Astrocyte (in vitro differentiated cells and primary cell): Measurements from ENCODE around the gene KCNJ12. TPM values are rescaled to one million over a fixed set of nuclear protein-coding genes. Genes with fewer than 3 reads are reported as not detected.

Experiments
- DNase-seq: peaks from one replicate; pipeline ENCODE4 v3.0.0-alpha.2; 2010; ENCODE audit warnings: low read depth
- FAIRE-seq: peaks from 2 replicates; lab custom pipeline; 2011; peaks lifted over from hg19 to GRCh38; lab: Jason Lieb, UNC
- H2AFZ ChIP-seq: 2 replicates; pipeline ENCODE4 v1.6.0; 2012; ENCODE audit warnings: low read depth, low read length, inconsistent platforms
- H3K27ac ChIP-seq: 2 replicates; pipeline ENCODE4 v1.5.1; 2011; ENCODE audit warnings: low read depth, low read length, inconsistent platforms
- H3K27me3 ChIP-seq: 2 replicates; pipeline ENCODE4 v1.6.0; 2011; ENCODE audit warnings: low read length, inconsistent platforms; ENCODE audit not compliant: insufficient read depth
- H3K36me3 ChIP-seq: 2 replicates; pipeline ENCODE4 v1.5.1; 2011; ENCODE audit warnings: low read length, inconsistent platforms; ENCODE audit not compliant: insufficient read depth
- H3K4me1 ChIP-seq: 2 replicates; pipeline ENCODE4 v1.5.1; 2011; ENCODE audit warnings: low read length, inconsistent platforms; ENCODE audit not compliant: insufficient read depth
- H3K4me2 ChIP-seq: 2 replicates; pipeline ENCODE4 v1.6.0; 2012; ENCODE audit warnings: low read length, inconsistent platforms
- H3K4me3 ChIP-seq: 2 replicates; pipeline ENCODE4 v1.5.1; 2011; ENCODE audit warnings: low read depth, mild to moderate bottlenecking, low read length, inconsistent platforms; ENCODE audit not compliant: insufficient read depth
- H3K79me2 ChIP-seq: 2 replicates; pipeline ENCODE4 v1.6.0; 2012; ENCODE audit warnings: mild to moderate bottlenecking, low read length, inconsistent platforms; ENCODE audit not compliant: insufficient read depth
- H3K9ac ChIP-seq: 2 replicates; pipeline ENCODE4 v1.6.0; 2012; ENCODE audit warnings: mild to moderate bottlenecking, low read length, inconsistent platforms
- H3K9me3 ChIP-seq: 2 replicates; pipeline ENCODE4 v1.5.1; 2012; ENCODE audit warnings: low read depth, mild to moderate bottlenecking, low read length, inconsistent platforms; ENCODE audit not compliant: insufficient read depth
- H4K20me1 ChIP-seq: 2 replicates; pipeline ENCODE4 v1.6.0; 2012; ENCODE audit warnings: low read length, inconsistent platforms; ENCODE audit not compliant: insufficient read depth
- H3K27ac Mint-ChIP-seq: one replicate; pipeline ENCODE4 v1.8.0; 2021; ENCODE audit warnings: mild to moderate bottlenecking, mixed read lengths; ENCODE audit not compliant: unreplicated experiment
- H3K27me3 Mint-ChIP-seq: one replicate; pipeline ENCODE4 v1.8.0; 2021; ENCODE audit warnings: low read depth, mixed read lengths; ENCODE audit not compliant: unreplicated experiment
- H3K36me3 Mint-ChIP-seq: one replicate; pipeline ENCODE4 v1.8.0; 2021; ENCODE audit warnings: low read depth, mixed read lengths; ENCODE audit not compliant: unreplicated experiment
- H3K4me1 Mint-ChIP-seq: one replicate; pipeline ENCODE4 v1.8.0; 2021; ENCODE audit warnings: low read depth, mixed read lengths; ENCODE audit not compliant: unreplicated experiment
- H3K4me3 Mint-ChIP-seq: one replicate; pipeline ENCODE4 v1.8.0; 2021; ENCODE audit warnings: mild to moderate bottlenecking, moderate library complexity, mixed read lengths; ENCODE audit not compliant: unreplicated experiment
- H3K9me3 Mint-ChIP-seq: one replicate; pipeline ENCODE4 v1.8.0; 2021; ENCODE audit warnings: mild to moderate bottlenecking, mixed read lengths; ENCODE audit not compliant: unreplicated experiment
- CTCF ChIP-seq: IDR thresholded peaks from 2 replicates; pipeline ENCODE4 v1.5.1; 2011; ENCODE audit warnings: low read depth, mild to moderate bottlenecking, inconsistent platforms, low read length, moderate library complexity; ENCODE audit not compliant: insufficient read depth
- EZH2 ChIP-seq: IDR thresholded peaks from 2 replicates; pipeline ENCODE4 v1.6.1; 2012; ENCODE audit warnings: mild to moderate bottlenecking, low read length, inconsistent platforms; ENCODE audit not compliant: insufficient read depth
- total RNA-seq: library from RNA; stranded (reverse); gene quantifications from 2 replicates; pipeline ENCODE4 v1.2.1, GENCODE V29; 2021

Gene KCNJ12
- total RNA-seq, 1 donor from 2014 or later: 1.2 TPM

- Histone ChIP-seq H3K9me3 (no peaks in the 10 kb centered on the region), H4K20me1 (peaks cover 3% of the 10 kb centered on the region), H3K27ac (no peak overlapping the region), H2AFZ (no peak overlapping the region), H3K79me2 (no peaks in the 10 kb centered on the region), H3K9ac (no peak overlapping the region), H3K36me3 (no peaks in the 10 kb centered on the region), H3K4me2 (no peak overlapping the region), H3K4me1 (no peaks in the 10 kb centered on the region), H3K4me3 (no peak overlapping the region), H3K27me3 (peaks cover 12% of the 10 kb centered on the region)
- no peak for DNase-seq
- H3K27ac Mint-ChIP-seq: no peak overlapping the region
- H3K27me3 Mint-ChIP-seq: peaks cover 58% of the 10 kb centered on the region
- FAIRE-seq: no peak
- peaks cover 2% of the 10 kb centered on the region for H3K4me1 Mint-ChIP-seq
- no peak overlapping the region for H3K4me3 Mint-ChIP-seq
- no peaks in the 10 kb centered on the region for H3K36me3 Mint-ChIP-seq
- TF ChIP-seq CTCF (no peak), EZH2 (no peak)
- H3K9me3 Mint-ChIP-seq: no peaks in the 10 kb centered on the region
These were observed 4.6 kb upstream of the KCNJ12 start for GRCh38 chr17:21371511-21372081.

- no peak overlapping the region for H3K4me2 ChIP-seq
- Mint-ChIP-seq H3K27me3 (peaks cover 53% of the 10 kb centered on the region), H3K4me1 (peaks cover 2% of the 10 kb centered on the region), H3K36me3 (no peaks in the 10 kb centered on the region), H3K4me3 (no peak overlapping the region), H3K27ac (no peak overlapping the region), H3K9me3 (no peaks in the 10 kb centered on the region)
- TF ChIP-seq EZH2 (no peak), CTCF (no peak)
- no peak overlapping the region for H3K9ac ChIP-seq
- H3K36me3 ChIP-seq: no peaks in the 10 kb centered on the region
- H3K79me2 ChIP-seq: no peaks in the 10 kb centered on the region
- no peak overlapping the region for H3K4me3 ChIP-seq
- no peak overlapping the region for H2AFZ ChIP-seq
- H3K27me3 ChIP-seq: peaks cover 20% of the 10 kb centered on the region
- H3K27ac ChIP-seq: no peak overlapping the region
- H3K4me1 ChIP-seq: peaks cover 7% of the 10 kb centered on the region
- DNase-seq: no peak
- no peak for FAIRE-seq
- peaks cover 3% of the 10 kb centered on the region for H4K20me1 ChIP-seq
- H3K9me3 ChIP-seq: no peaks in the 10 kb centered on the region
These were observed 3.8 kb upstream of the KCNJ12 start for GRCh38 chr17:21372256-21372954.

GRCh38 chr17:21373036-21373435, 3.1 kb upstream of the KCNJ12 start:
- H3K36me3 ChIP-seq: no peaks in the 10 kb centered on the region
- Mint-ChIP-seq H3K4me3 (no peak overlapping the region), H3K4me1 (peaks cover 2% of the 10 kb centered on the region), H3K27me3 (peaks cover 53% of the 10 kb centered on the region), H3K36me3 (no peaks in the 10 kb centered on the region), H3K27ac (no peak overlapping the region), H3K9me3 (no peaks in the 10 kb centered on the region)
- H4K20me1 ChIP-seq: peaks cover 3% of the 10 kb centered on the region
- H3K27me3 ChIP-seq: peaks cover 22% of the 10 kb centered on the region
- no peaks in the 10 kb centered on the region for H3K79me2 ChIP-seq
- TF ChIP-seq CTCF (no peak), EZH2 (no peak)
- no peak overlapping the region for H3K27ac ChIP-seq
- H3K4me2 ChIP-seq: no peak overlapping the region
- no peak overlapping the region for H3K9ac ChIP-seq
- H3K4me3 ChIP-seq: no peak overlapping the region
- no peak overlapping the region for H2AFZ ChIP-seq
- peaks cover 8% of the 10 kb centered on the region for H3K4me1 ChIP-seq
- H3K9me3 ChIP-seq: no peaks in the 10 kb centered on the region
- FAIRE-seq (no peak), DNase-seq (no peak)
